A673 (cell line): ENCODE results near the gene HDAC4. TPM values are rescaled to one million over a fixed set of nuclear protein-coding genes. Genes with fewer than 3 reads are reported as not detected.

Source experiments
- BruUV-seq: library from RNA; stranded (reverse); fragments of 400-500 nt; replicated peaks from 2 replicates; lab custom pipeline; 2021; lab: Mats Ljungman, UMichigan
- CTCF ChIA-PET: fragments of 300-600 bp; sonication (Branson Sonifier 250); formaldehyde crosslinking; loops from one replicate; lab custom pipeline; 2022; ENCODE audit warnings: antibody characterized with exemption; lab: Charles Lee
- POLR2A ChIA-PET: fragments of 300-600 bp; sonication (Branson Sonifier 250); formaldehyde crosslinking; loops from one replicate; lab custom pipeline; 2022; ENCODE audit warnings: antibody characterized with exemption; ENCODE audit not compliant: low non-redundant PET; lab: Charles Lee
- DNase-seq: peaks from one replicate; pipeline ENCODE4 v3.0.0-alpha.2; 2015; ENCODE audit warnings: low spot score
- H3K27ac ChIP-seq: fragments of 200-600 bp; sonication (generic); 2 replicates; pipeline ENCODE4 v1.5.1; 2016; ENCODE audit warnings: mixed run types, low read depth, mild to moderate bottlenecking, mixed read lengths, antibody characterized with exemption, low read length; ENCODE audit not compliant: poor library complexity, severe bottlenecking
- H3K27me3 ChIP-seq: fragments of 200-600 bp; sonication (generic); replicated peaks from 2 replicates; pipeline ENCODE4 v1.6.1; 2017; ENCODE audit warnings: mixed run types, low read depth, mild to moderate bottlenecking, mixed read lengths, antibody characterized with exemption, low read length; ENCODE audit not compliant: insufficient read depth, poor library complexity
- H3K36me3 ChIP-seq: fragments of 200-600 bp; sonication (generic); 2 replicates; pipeline ENCODE4 v1.6.1; 2016; ENCODE audit warnings: mixed run types, mild to moderate bottlenecking, mixed read lengths, antibody characterized with exemption, low read length; ENCODE audit not compliant: insufficient read depth, poor library complexity, severe bottlenecking
- H3K4me1 ChIP-seq: fragments of 200-600 bp; sonication (generic); 2 replicates; pipeline ENCODE4 v1.6.1; 2017; ENCODE audit warnings: mixed run types, mild to moderate bottlenecking, mixed read lengths, antibody characterized with exemption, low read length; ENCODE audit not compliant: insufficient read depth, poor library complexity, severe bottlenecking
- H3K4me3 ChIP-seq: fragments of 200-600 bp; sonication (generic); 2 replicates; pipeline ENCODE4 v1.5.1; 2016; ENCODE audit warnings: low read depth, mixed run types, mild to moderate bottlenecking, mixed read lengths, low read length; ENCODE audit not compliant: poor library complexity, severe bottlenecking
- H3K9me3 ChIP-seq: fragments of 200-600 bp; sonication (generic); 2 replicates; pipeline ENCODE4 v1.6.1; 2016; ENCODE audit warnings: mixed run types, low read depth, mild to moderate bottlenecking, mixed read lengths, antibody characterized with exemption, low read length; ENCODE audit not compliant: poor library complexity, severe bottlenecking
- EZH2 ChIP-seq: fragments of 200-600 bp; sonication (generic); IDR thresholded peaks from 2 replicates; pipeline ENCODE4 v1.6.1; 2017; ENCODE audit warnings: borderline replicate concordance, low read depth, mild to moderate bottlenecking, mixed read lengths, antibody characterized with exemption, low read length; ENCODE audit not compliant: poor library complexity, severe bottlenecking
- intact Hi-C: fragments of 100-400 bp; cut with micrococcal nuclease; formaldehyde crosslinking; loops from one replicate; pipeline ENCODE4 v1.10.0; 2022; ENCODE audit not compliant: unreplicated experiment
- total RNA-seq: library from RNA; stranded (reverse); gene quantifications from 2 replicates; pipeline ENCODE4 v1.2.3, GENCODE V29; 2021
- TF ChIP-seq, protein P1 (sequence below): fragments of 300-800, 200-600 bp; sonication (generic); conservative IDR thresholded peaks from 2 replicates; pipeline ENCODE4 v1.5.1; 2017; ENCODE audit warnings: low read depth, mild to moderate bottlenecking, antibody characterized with exemption, low read length, moderate library complexity, mixed read lengths

Gene HDAC4
- total RNA-seq, 1 experiment from 2014 or later: 40.0 TPM

DNA sequence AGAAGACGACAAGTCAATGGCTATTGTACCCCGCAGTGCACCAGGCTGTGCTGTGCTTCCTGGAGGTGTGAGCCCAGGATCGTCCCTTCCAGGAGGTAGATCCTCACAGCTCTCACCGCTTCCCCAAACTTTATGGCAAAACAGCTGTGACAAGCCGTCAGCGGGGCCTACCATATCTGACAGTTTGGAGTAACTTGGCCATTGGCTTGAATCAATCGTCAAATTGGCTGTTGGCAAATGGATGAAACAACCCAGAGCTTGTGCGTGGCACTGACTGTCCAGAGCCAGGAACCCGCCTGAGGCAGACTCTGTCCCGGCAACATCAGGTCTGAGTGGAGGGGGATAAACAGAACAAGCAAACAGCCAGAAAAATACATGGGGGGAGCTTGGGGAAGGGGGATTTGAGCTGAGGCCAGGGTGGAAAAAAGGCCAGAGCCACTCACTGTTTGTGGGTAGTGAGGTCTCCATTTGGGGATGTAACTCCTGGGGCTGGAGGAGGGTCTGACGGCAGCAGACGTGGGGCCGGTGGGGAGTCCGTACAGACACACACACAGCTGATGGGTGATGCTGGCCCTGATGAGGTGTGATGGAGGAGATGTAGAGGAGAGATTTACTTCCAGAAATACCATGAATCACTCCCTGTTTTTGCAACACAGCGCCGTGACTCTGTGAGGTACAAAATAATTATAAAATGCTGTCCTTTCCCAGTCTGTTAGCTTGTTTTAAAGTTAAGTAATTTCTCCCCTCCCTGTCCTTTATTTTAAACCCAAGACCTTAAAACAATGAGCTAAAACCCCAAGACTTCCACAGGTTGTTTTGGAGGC is 378.2 kb downstream of the HDAC4 start:
- TF ChIP-seq, protein P1, sequence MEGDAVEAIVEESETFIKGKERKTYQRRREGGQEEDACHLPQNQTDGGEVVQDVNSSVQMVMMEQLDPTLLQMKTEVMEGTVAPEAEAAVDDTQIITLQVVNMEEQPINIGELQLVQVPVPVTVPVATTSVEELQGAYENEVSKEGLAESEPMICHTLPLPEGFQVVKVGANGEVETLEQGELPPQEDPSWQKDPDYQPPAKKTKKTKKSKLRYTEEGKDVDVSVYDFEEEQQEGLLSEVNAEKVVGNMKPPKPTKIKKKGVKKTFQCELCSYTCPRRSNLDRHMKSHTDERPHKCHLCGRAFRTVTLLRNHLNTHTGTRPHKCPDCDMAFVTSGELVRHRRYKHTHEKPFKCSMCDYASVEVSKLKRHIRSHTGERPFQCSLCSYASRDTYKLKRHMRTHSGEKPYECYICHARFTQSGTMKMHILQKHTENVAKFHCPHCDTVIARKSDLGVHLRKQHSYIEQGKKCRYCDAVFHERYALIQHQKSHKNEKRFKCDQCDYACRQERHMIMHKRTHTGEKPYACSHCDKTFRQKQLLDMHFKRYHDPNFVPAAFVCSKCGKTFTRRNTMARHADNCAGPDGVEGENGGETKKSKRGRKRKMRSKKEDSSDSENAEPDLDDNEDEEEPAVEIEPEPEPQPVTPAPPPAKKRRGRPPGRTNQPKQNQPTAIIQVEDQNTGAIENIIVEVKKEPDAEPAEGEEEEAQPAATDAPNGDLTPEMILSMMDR: no peak
- TF ChIP-seq EZH2: no peak
- Histone ChIP-seq H3K9me3 (no peaks in the 10 kb centered on the region), H3K36me3 (no peaks in the 10 kb centered on the region), H3K27me3 (peaks cover 14% of the 10 kb centered on the region), H3K4me1 (no peaks in the 10 kb centered on the region), H3K27ac (no peak overlapping the region), H3K4me3 (no peak overlapping the region)
- ChIA-PET CTCF (no interaction called here), POLR2A (no interaction called here)
- intact Hi-C loops: no loop called here
- BruUV-seq: no TSS peak
- no peak for DNase-seq

DNA sequence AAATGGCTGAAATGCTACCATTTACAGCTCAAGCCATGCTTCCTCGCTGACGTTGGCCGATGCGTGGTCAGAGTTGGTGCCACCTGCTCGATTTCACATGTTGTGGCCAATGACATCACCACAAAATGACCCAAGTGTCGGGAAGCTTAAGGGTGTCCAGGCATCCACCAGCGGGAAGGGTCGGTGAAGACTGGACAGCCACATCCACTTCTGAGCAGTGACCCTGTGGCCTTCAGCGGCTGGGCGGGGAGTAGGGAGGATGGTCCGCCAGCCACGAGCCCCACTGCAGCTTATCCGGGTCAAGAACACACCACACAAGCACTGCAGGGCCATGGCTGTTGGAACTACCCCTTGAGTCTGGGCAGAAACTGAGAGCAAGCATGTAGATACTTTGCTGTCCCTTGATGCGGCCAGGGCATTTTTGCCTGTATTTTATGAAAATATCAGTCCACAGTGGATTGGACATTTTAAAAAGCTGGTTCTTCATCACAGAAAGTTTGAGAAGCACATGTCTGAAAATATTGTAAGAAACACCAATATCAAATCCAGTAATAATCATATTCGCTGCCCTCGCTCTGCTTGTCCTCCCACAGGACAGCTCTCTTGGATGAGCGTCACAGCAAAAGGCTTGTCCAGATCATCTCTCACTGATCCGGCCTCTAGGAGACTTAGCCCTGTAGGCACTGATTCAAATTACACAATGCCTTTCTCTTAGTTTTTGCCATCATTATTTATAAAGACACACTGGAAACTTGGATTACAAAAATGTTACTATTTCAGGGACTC is 379.0 kb downstream of the HDAC4 start:
- H3K36me3 ChIP-seq: no peaks in the 10 kb centered on the region
- no peak overlapping the region for H3K4me3 ChIP-seq
- peaks cover 14% of the 10 kb centered on the region for H3K27me3 ChIP-seq
- no TSS peak for BruUV-seq
- no peaks in the 10 kb centered on the region for H3K9me3 ChIP-seq
- no peaks in the 10 kb centered on the region for H3K4me1 ChIP-seq
- H3K27ac ChIP-seq: no peak overlapping the region
- POLR2A ChIA-PET: no interaction called here
- DNase-seq: no peak
- CTCF ChIA-PET: no interaction called here
- intact Hi-C loops: no loop called here
- no peak for TF ChIP-seq EZH2
- TF ChIP-seq, protein P1: no peak

DNA sequence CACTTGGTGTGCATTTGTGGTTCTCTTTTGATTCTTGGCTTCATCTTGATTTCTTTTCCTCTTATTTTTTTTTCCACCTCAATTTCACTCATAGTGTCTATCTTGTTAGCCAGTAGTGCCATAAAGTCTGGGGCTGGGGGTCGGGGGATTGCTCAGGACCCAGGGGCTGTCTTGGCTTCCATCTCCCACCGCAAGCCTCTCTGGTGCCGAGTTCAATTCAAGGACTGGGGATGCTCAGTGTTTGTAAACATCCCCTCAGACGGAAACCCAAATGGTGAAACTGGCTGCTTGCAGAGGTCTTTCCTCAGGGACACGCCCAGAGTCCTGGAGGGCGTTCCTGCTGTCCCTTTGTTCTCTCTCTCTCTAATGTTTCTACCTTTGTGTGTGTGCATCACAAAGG is 379.6 kb downstream of the HDAC4 start:
- DNase-seq: no peak
- TF ChIP-seq, protein P1: no peak
- TF ChIP-seq EZH2: no peak
- ChIA-PET CTCF (no interaction called here), POLR2A (no interaction called here)
- Histone ChIP-seq H3K27ac (no peak overlapping the region), H3K4me1 (no peaks in the 10 kb centered on the region), H3K36me3 (no peaks in the 10 kb centered on the region), H3K27me3 (peaks cover 14% of the 10 kb centered on the region), H3K9me3 (no peaks in the 10 kb centered on the region), H3K4me3 (no peak overlapping the region)
- intact Hi-C loops: no loop called here
- BruUV-seq: no TSS peak
